Suprapubic skin (tissue), 3 donors: ENCODE data around the gene CDK11A.
"Not testable (repeated sequence)": the region's sequence is repeated elsewhere in the genome, so short reads cannot be mapped to it uniquely, and the experiment has no call there.

Experiments used
- CTCF ChIP-seq, 2 donors: fragments of 200-600 bp in 1 of 2; fragments of 450-650 bp in 1 of 2; sonication (generic) in 1 of 2; IDR thresholded peaks; one replicate each; pipeline ENCODE4 v1.5.1; 2016 to 2019; ENCODE audit warnings: antibody characterized with exemption in 2 of 2, mild to moderate bottlenecking in 1 of 2, moderate library complexity in 1 of 2
- POLR2A ChIP-seq, 2 donors: fragments of 450-650 bp; IDR thresholded peaks; one replicate each; pipeline ENCODE4 v1.6.1; 2017; ENCODE audit warnings: antibody characterized with exemption in 2 of 2, mild to moderate bottlenecking in 2 of 2, moderate library complexity in 2 of 2

- not testable (repeated sequence) for TF ChIP-seq CTCF, POLR2A (IDR thresholded peaks at IDR 0.05)
These were observed 18.5 kb downstream of the CDK11A start for GRCh38 chr1:1705623-1706022.
